HepG2 (cell line): Measurements from ENCODE around the gene WFDC11. TPM values are rescaled to one million over a fixed set of nuclear protein-coding genes. Genes with fewer than 3 reads are reported as not detected.

Source experiments
- ARNT2 ChIP-seq: sonication (generic); formaldehyde crosslinking; IDR thresholded peaks from 2 replicates; pipeline ENCODE4 v1.8.0; 2022; ENCODE audit warnings: mild to moderate bottlenecking, low read depth, missing genetic modification reagents, moderate library complexity
- CREBL2 ChIP-seq: sonication (generic); formaldehyde crosslinking; IDR thresholded peaks from 2 replicates; pipeline ENCODE4 v1.8.1; 2023; ENCODE audit warnings: missing genetic modification reagents, mild to moderate bottlenecking, borderline replicate concordance
- ELK4 ChIP-seq: sonication (generic); formaldehyde crosslinking; IDR thresholded peaks from 2 replicates; pipeline ENCODE4 v1.9.0; 2021; ENCODE audit warnings: missing genetic modification reagents, borderline replicate concordance
- KLF16 ChIP-seq, 2 experiments: sonication (generic) in 1 of 2; formaldehyde crosslinking in 1 of 2; IDR thresholded peaks; 2 replicates each; pipeline versions ENCODE4 v1.6.1 to v1.8.0; 2016 to 2023; ENCODE audit warnings: missing genetic modification reagents in 2 of 2, missing compliant biosample characterization in 1 of 2
- MBNL3 ChIP-seq: fragments of 250-450 bp; sonication (Bioruptor Pico); conservative IDR thresholded peaks from 2 replicates; pipeline ENCODE4 v1.8.0; 2022; ENCODE audit warnings: mild to moderate bottlenecking, inconsistent platforms
- NFIC ChIP-seq: IDR thresholded peaks from 2 replicates; pipeline ENCODE4 v1.6.1; 2012; ENCODE audit warnings: mild to moderate bottlenecking, low read length, inconsistent platforms
- PHF21A ChIP-seq: sonication (generic); formaldehyde crosslinking; IDR thresholded peaks from 2 replicates; pipeline ENCODE4 v1.5.0; 2020; ENCODE audit warnings: mild to moderate bottlenecking, missing genetic modification reagents
- PLSCR1 ChIP-seq: sonication (generic); formaldehyde crosslinking; IDR thresholded peaks from 2 replicates; pipeline ENCODE4 v1.5.0; 2020; ENCODE audit warnings: missing genetic modification reagents, mild to moderate bottlenecking, borderline replicate concordance
- ZBTB46 ChIP-seq: sonication (generic); formaldehyde crosslinking; IDR thresholded peaks from 2 replicates; pipeline ENCODE4 v1.4.0; 2020; ENCODE audit warnings: mild to moderate bottlenecking, missing genetic modification reagents, borderline replicate concordance
- ZNF225 ChIP-seq: sonication (generic); formaldehyde crosslinking; IDR thresholded peaks from 2 replicates; pipeline ENCODE4 v1.4.0; 2020; ENCODE audit warnings: mild to moderate bottlenecking, missing genetic modification reagents
- ZNF407 ChIP-seq: sonication (generic); formaldehyde crosslinking; IDR thresholded peaks from one replicate; pipeline ENCODE4 v1.5.1; 2020; ENCODE audit warnings: mild to moderate bottlenecking, missing genetic modification reagents; ENCODE audit errors: not compliant biosample characterization
- ZNF597 ChIP-seq: sonication (generic); formaldehyde crosslinking; IDR thresholded peaks from 2 replicates; pipeline ENCODE4 v1.5.0; 2020; ENCODE audit warnings: missing genetic modification reagents
- ZNF891 ChIP-seq: sonication (generic); formaldehyde crosslinking; IDR thresholded peaks from 2 replicates; pipeline ENCODE4 v1.5.0; 2020; ENCODE audit warnings: mild to moderate bottlenecking, missing genetic modification reagents
- ZSCAN29 ChIP-seq: sonication (generic); formaldehyde crosslinking; conservative IDR thresholded peaks from 2 replicates; pipeline ENCODE4 v1.4.0; 2020; ENCODE audit warnings: mild to moderate bottlenecking, missing genetic modification reagents
- polyA plus RNA-seq, 8 experiments: library from polyadenylated mRNA; depleted of rRNA in 3 of 8; stranded (reverse) in 7 of 8; unstranded in 1 of 8; fragments of >200 nt; fragmentation: Illumina TruSeq in 4 of 8; extraction: Trizol in 4 of 8; gene quantifications; 2 replicates each; pipeline versions ENCODE4 v1.2.1 to v1.2.3, GENCODE V29; 2011 to 2016; ENCODE audit warnings: low read depth in 4 of 8, missing spikeins in 1 of 8, mixed read lengths in 1 of 8; ENCODE audit not compliant: insufficient read depth in 1 of 8
- total RNA-seq, 5 experiments: library from RNA; depleted of rRNA; stranded (reverse); fragments of >200 nt; fragmentation: Illumina TruSeq; extraction: Trizol; gene quantifications; 2 replicates each; pipeline ENCODE4 v1.2.3, GENCODE V29; 2016; ENCODE audit warnings: low read depth in 1 of 5

WFDC11 gene
- total and polyA plus RNA-seq, 2 of the 13 experiments (the other 11 are each of a cell fraction or from before 2014, with no cell fraction given) = not detected

GRCh38 chr20:45621593-45621992 is 48.4 kb downstream of the WFDC11 start (continued):
- TF ChIP-seq ZNF407 (CRISPR knock-in tag) = no peak
- TF ChIP-seq ARNT2 (CRISPR knock-in tag) = no peak
- TF ChIP-seq CREBL2 (CRISPR knock-in tag) = no peak
- no peak for TF ChIP-seq ELK4 (CRISPR knock-in tag)
- no peak for TF ChIP-seq MBNL3
- no peak for TF ChIP-seq KLF16 (CRISPR knock-in tag; IDR thresholded peaks at IDR 0.05)
- no peak for TF ChIP-seq ZBTB46 (CRISPR knock-in tag)
- TF ChIP-seq PLSCR1 (CRISPR knock-in tag) = no peak
- peak; percentile 37; the same call in 1 of the 2 replicates for TF ChIP-seq PHF21A
- TF ChIP-seq ZNF225 (CRISPR knock-in tag) = no peak
- TF ChIP-seq ZNF891 (CRISPR knock-in tag) = no peak
- no peak for TF ChIP-seq ZNF597
- no peak for TF ChIP-seq ZSCAN29 (CRISPR knock-in tag)
- TF ChIP-seq NFIC = no peak
